Neuron (in vitro differentiated cells): ENCODE measurements around the gene NRDC.

Experiments
- H2AFZ ChIP-seq: one replicate; pipeline ENCODE4 v1.6.1; 2013; ENCODE audit warnings: low read depth, mild to moderate bottlenecking, inconsistent platforms, low read length, moderate library complexity
- H3K27me3 ChIP-seq: one replicate; pipeline ENCODE4 v1.6.1; 2013; ENCODE audit warnings: low read length; ENCODE audit not compliant: insufficient read depth
- H3K36me3 ChIP-seq: one replicate; pipeline ENCODE4 v1.6.1; 2013; ENCODE audit warnings: low read length; ENCODE audit not compliant: insufficient read depth
- H3K4me1 ChIP-seq: one replicate; pipeline ENCODE4 v1.6.1; 2013; ENCODE audit warnings: low read length; ENCODE audit not compliant: insufficient read depth
- H3K4me3 ChIP-seq: 2 replicates; pipeline ENCODE4 v1.5.1; 2013; ENCODE audit warnings: mild to moderate bottlenecking, low read length, moderate library complexity
- H3K9me3 ChIP-seq: one replicate; pipeline ENCODE4 v1.6.1; 2013; ENCODE audit warnings: low read length

The NRDC gene

DNA sequence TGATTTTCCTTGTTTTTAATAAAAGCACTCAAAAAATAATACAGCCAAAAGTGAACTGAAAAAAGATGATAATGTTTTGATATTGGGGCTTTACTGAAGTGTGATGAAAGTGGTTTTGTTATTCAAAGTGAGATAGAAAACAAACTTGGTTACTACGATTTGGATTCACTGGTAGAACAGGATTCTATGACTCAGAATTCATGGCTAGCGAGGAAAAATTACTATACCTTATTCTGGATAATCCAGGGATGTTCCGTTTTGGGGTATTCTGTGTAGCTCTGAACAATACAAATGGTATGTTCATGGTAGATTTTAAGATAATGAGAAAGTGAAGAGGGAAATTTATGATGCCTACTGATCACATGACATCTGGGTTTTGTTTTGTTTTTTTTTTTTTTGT, 117.7 kb downstream of the NRDC start:
- Histone ChIP-seq H3K27me3 (no peaks in the 10 kb centered on the region), H3K4me3 (no peak overlapping the region), H3K36me3 (peaks cover 19% of the 10 kb centered on the region), H3K9me3 (no peaks in the 10 kb centered on the region), H3K4me1 (no peaks in the 10 kb centered on the region), H2AFZ (no peak overlapping the region)

DNA sequence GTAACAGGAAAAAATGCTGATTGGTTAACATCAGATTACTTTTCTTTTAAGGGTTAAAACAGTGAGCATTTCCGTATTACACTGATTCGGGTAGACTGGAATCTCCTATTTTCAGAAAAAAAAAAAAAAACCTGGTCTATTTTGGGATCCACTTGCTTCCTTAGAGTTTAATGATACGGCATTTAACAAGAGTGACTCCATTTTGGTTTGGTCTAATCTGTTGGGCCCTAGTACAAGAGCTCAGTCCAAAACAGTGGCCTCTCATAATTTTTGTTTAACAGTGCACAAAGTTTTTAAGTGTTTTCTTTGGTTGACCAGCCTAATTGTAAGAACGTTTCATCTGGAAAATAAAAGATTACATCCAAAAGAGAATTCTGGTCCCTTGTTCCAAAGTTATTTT, 120.2 kb downstream of the NRDC start:
- Histone ChIP-seq H3K9me3 (no peaks in the 10 kb centered on the region), H2AFZ (no peak overlapping the region), H3K27me3 (no peaks in the 10 kb centered on the region), H3K4me1 (no peaks in the 10 kb centered on the region), H3K4me3 (no peak overlapping the region), H3K36me3 (peaks cover 24% of the 10 kb centered on the region)

DNA sequence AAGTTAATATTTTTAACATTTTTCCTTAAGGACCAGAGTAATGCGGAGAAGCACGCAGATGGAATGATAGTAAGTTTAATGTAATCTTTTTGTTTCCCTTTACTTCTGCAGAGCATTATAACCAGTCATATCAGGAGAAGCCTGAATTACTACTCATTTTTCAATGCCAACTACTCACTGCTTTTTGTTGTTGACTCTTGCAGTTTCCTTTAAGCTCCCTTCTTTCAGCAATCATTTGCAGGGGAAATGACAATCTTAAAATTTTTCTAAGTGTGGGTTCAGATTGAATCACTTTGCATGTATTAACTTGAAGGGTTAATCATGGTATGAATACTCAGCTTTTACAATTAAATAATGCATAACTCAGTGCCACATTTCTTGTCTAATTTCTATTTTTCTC, 122.2 kb downstream of the NRDC start:
- no peaks in the 10 kb centered on the region for H3K4me1 ChIP-seq
- H3K36me3 ChIP-seq, result peaks cover 35% of the 10 kb centered on the region
- peaks cover 2% of the 10 kb centered on the region for H3K9me3 ChIP-seq
- no peaks in the 10 kb centered on the region for H3K27me3 ChIP-seq
- H2AFZ ChIP-seq, result no peak overlapping the region
- H3K4me3 ChIP-seq, result no peak overlapping the region

DNA sequence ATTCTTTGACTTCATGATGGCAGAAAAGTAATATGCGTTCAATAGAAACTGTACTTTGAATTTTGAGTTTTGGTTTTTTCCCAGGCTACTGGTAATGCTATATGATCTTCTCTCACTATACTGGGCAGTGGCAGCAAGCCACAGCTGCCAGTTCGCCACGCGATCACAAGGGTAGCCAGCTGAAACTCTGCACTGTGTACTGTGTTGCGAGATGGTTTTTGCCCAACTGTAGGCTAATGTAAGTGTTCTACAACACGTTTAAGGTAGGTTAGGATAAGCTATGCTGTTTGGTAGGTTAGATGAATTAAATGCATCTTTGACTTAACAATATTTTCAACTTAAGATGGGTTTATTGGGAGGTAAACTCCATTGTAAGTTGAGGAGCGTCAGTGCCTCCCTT, 123.1 kb downstream of the NRDC start:
- Histone ChIP-seq H2AFZ (no peak overlapping the region), H3K36me3 (peaks cover 35% of the 10 kb centered on the region), H3K4me3 (no peak overlapping the region), H3K9me3 (peaks cover 2% of the 10 kb centered on the region), H3K4me1 (no peaks in the 10 kb centered on the region), H3K27me3 (no peaks in the 10 kb centered on the region)

DNA sequence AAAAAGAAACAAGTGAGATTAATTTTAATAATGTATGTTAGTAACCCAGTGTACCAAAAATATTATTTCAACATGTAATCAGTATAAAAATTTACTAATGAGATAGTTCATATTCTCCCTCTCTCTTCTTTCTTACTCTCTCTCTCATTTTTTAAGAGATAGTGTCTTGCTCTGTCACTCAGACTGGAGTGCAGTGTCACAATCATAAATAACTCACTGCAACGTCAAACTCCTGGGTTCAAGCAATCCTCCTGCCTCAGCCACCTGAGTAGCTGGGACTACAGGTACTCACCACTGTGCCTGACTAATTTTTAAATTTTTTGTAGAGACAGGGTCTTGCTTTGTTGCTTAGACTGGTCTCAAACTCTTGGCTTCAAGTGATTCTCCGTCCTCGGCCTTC, 123.9 kb downstream of the NRDC start:
- peaks cover 38% of the 10 kb centered on the region for H3K36me3 ChIP-seq
- H3K4me1 ChIP-seq, result no peaks in the 10 kb centered on the region
- H3K27me3 ChIP-seq, result no peaks in the 10 kb centered on the region
- H3K9me3 ChIP-seq, result peaks cover 2% of the 10 kb centered on the region
- no peak overlapping the region for H2AFZ ChIP-seq
- H3K4me3 ChIP-seq, result no peak overlapping the region

DNA sequence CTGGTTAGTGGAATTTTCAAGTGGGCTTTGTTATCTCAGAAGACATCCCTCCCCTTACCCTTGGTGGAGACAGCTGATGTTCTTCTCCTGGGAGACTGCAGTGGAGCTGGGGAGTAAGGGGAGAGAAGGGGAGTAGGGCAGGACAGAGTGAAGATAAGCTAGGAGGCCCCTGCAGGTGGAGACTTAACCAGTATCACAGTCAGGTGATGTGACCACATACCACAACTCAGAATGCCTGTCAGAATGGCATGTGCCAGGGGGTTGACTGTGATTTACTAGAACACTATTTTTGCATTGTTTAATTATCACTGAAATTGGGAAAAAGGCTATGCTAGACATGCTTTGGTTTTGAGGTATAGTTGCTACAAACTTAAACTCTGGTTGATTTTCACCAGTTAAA, 124.6 kb downstream of the NRDC start:
- Histone ChIP-seq H3K36me3 (peaks cover 43% of the 10 kb centered on the region), H3K27me3 (no peaks in the 10 kb centered on the region), H3K4me1 (no peaks in the 10 kb centered on the region), H3K4me3 (no peak overlapping the region), H2AFZ (no peak overlapping the region), H3K9me3 (peaks cover 2% of the 10 kb centered on the region)

DNA sequence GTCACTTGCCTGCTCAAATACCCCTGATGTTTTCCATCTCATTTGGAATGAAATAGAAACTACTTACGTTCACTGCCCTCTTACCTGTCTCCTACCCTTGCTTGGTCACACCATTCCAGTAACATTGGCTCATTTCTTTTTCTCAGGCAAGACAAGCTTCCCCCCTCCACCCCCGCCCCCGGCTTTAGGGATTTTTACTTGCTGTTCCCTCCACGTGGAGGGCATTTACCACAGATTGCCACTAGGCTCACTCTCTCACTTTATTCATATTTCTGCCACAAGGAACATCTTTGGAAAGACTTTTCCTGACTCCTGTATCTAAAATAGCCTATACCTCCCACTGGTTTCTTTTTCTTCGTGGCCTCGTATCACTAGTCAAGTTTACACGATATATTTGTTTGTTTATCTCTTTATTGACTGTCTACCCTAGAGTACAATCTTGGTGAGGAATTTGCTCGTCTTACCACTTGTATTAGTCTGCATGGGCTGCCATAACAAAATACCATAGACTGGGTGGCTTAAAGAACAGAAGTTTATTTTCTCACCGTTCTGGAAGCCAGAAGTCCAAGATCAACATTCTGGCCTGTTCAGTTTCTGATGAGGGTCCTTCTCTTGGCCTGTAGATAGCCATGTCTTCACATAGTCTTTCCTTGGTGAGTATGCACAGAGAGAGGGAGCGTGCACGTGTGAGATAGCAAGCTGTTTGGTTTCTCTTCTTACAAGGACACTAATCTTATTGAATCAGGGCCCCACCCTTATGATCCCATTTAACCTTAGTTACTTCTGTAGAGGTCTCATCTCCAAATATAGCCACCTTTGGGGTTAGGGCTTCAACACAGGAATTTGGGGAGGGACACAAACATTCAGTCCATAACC, 126.2 kb downstream of the NRDC start:
- H3K27me3 ChIP-seq, result no peaks in the 10 kb centered on the region
- no peak overlapping the region for H3K4me3 ChIP-seq
- H3K4me1 ChIP-seq, result no peaks in the 10 kb centered on the region
- H2AFZ ChIP-seq, result no peak overlapping the region
- H3K9me3 ChIP-seq, result peaks cover 2% of the 10 kb centered on the region
- peaks cover 42% of the 10 kb centered on the region for H3K36me3 ChIP-seq

DNA sequence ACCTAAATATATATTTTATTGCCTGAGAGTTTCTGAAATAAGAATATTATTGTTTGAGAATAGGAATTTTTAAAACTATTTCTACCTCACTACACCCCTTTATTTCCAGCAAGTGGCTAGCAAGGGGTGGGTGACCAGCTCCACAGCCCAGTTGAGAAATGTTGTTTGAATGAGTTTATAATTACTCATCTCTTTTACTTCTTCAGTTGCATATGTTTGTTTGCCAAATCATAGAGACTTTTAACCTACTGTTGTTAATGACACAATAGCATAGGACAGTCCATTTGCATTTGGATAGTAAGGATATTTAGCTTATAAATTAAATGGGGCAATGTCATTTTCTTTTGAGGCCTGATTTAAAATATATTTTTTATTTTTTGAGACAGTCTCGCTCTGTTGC, 127.8 kb downstream of the NRDC start:
- Histone ChIP-seq H3K27me3 (no peaks in the 10 kb centered on the region), H2AFZ (no peak overlapping the region), H3K36me3 (peaks cover 45% of the 10 kb centered on the region), H3K4me3 (no peak overlapping the region), H3K4me1 (no peaks in the 10 kb centered on the region), H3K9me3 (peaks cover 2% of the 10 kb centered on the region)

DNA sequence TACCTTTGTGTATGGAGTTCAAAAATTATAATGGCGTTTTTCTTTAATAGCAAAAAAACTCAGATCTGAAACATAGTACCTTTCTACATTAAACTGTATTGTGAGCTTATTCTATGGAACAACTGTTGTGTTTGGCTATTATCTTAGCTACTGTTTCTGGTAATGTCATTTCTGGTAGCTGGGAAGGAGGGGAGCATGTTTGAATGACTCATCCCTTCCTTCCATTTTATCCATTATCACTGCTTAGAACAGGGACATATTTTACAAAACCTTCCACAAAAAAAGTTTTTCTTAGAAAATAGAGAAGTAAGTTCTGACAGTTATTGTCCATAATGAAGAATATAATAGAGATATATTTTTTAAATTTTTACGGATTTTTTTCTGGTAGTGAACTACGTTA, 128.3 kb downstream of the NRDC start:
- no peaks in the 10 kb centered on the region for H3K4me1 ChIP-seq
- H3K4me3 ChIP-seq, result no peak overlapping the region
- H3K9me3 ChIP-seq, result peaks cover 2% of the 10 kb centered on the region
- no peak overlapping the region for H2AFZ ChIP-seq
- peaks cover 40% of the 10 kb centered on the region for H3K36me3 ChIP-seq
- no peaks in the 10 kb centered on the region for H3K27me3 ChIP-seq

DNA sequence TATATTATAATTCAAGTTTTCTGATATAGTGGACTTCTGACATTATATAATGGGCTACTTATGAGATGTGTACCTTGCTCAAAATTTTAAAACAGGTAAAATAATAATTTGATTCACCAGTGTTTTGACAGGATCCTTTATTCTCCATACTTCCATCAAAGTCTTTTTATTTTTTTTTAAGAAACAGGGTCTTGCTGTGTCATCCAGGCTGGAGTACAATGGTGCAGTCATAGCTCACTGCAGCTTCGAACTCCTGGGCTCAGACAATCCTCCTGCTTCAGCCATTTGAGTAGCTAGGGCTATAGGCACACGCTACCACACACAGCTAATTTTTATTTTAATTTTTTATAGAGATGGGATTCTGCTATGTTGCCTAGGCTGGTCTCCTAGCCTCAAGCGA, 129.4 kb downstream of the NRDC start:
- Histone ChIP-seq H3K36me3 (peaks cover 35% of the 10 kb centered on the region), H3K4me3 (no peak overlapping the region)

DNA sequence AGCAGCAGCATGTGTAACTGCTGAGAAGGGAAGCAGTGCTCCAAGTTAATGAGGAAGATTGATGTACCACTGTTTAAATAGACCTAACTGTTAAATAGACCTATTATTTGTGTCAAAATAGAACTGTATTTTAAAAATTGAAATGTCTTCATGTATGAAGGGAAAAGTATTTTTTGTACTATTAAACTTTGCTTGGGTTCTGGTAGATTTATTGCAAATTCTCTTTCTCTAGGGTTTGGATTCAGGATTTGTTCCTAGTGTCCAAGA, 133.3 kb downstream of the NRDC start:
- H3K4me1 ChIP-seq, result no peaks in the 10 kb centered on the region
- H3K4me3 ChIP-seq, result no peak overlapping the region
- H3K36me3 ChIP-seq, result peaks cover 15% of the 10 kb centered on the region
- H2AFZ ChIP-seq, result no peak overlapping the region
- H3K27me3 ChIP-seq, result no peaks in the 10 kb centered on the region
- H3K9me3 ChIP-seq, result no peaks in the 10 kb centered on the region

More for the DNA sequence above, 129.4 kb downstream of the NRDC start:
- H3K4me1 ChIP-seq, result no peaks in the 10 kb centered on the region
- H2AFZ ChIP-seq, result no peak overlapping the region
- no peaks in the 10 kb centered on the region for H3K27me3 ChIP-seq
- H3K9me3 ChIP-seq, result peaks cover 2% of the 10 kb centered on the region

DNA sequence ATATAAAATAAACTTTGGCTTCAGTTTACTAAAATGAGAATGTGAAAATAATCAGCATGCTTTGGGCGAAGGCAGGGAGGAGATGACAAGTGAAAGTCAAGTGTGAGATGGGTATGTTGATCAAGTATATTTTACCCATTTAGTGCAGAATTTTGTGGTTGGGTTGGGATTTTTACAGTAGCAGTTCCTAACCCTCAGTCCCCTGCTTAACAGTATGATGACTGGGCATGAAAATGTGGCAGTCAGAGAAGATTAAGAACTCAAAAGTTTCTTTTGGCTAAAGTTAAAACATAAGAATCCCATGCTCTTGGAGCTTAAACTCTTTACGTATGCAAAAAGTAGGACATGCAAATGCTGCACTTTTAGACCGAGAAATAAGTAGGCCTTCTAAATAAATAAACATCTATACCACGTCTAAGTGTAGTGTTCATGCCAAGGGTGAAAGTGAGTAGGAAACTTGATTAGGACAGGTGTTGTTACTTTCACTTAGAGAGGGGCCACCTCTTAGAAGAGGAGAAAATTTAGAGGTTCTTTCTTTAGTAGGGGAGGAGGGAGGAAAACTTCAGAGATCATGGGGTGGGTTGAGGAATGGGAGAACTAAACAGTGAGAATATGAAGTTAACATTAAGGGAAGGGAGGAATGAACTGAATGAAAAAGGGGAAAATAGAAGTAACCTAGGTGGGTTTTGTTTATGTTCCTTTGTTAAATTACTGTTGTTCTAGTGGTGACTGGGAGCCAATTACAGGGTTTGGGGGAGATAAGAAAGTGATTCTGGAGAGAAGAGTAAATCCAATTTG, 133.8 kb downstream of the NRDC start:
- no peaks in the 10 kb centered on the region for H3K9me3 ChIP-seq
- H3K4me1 ChIP-seq, result no peaks in the 10 kb centered on the region
- H2AFZ ChIP-seq, result no peak overlapping the region
- no peak overlapping the region for H3K4me3 ChIP-seq
- peaks cover 11% of the 10 kb centered on the region for H3K36me3 ChIP-seq
- H3K27me3 ChIP-seq, result no peaks in the 10 kb centered on the region

DNA sequence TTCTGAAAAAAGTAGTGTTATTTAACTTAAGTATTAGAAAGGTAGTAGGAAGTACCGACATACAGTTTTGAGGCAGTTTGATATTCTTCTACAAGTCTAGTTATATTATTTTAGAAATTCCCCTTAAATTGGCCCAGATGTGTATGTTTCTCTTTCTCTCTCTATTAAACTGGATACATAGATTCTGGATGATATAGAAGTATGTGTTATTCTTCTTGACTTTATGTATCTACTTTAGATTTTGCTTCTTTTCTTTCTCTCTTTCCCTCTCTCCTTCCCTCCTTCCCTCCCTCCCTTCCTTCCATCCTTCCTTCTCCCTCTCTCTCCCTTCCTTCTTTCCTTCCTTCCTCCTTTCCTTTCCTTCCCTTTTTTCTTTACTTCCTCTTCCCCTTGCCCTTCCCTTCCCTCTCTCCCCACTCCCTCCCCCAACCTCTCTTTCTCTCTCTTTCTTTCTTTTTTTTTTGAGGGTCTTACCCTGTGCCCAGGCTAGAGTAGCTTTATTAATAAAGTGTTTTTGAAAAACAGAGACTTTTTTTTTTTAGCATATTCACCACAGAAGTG, 137.3 kb downstream of the NRDC start:
- no peak overlapping the region for H3K4me3 ChIP-seq
- H3K4me1 ChIP-seq, result peaks cover 4% of the 10 kb centered on the region
- no peaks in the 10 kb centered on the region for H3K27me3 ChIP-seq
- no peaks in the 10 kb centered on the region for H3K36me3 ChIP-seq
- no peak overlapping the region for H2AFZ ChIP-seq
- H3K9me3 ChIP-seq, result no peaks in the 10 kb centered on the region
